ENCODE results near the gene ARHGAP32.
"Not testable (repeated sequence)": the region's sequence is repeated elsewhere in the genome, so short reads cannot be mapped to it uniquely, and the experiment has no call there.

Gene ARHGAP32

GRCh38 chr11:129018126-129018525 is 174.0 kb downstream of the ARHGAP32 start:
- no peak for DNase-seq

- DNase-seq = no peak
Measured at GRCh38 chr11:129013737-129014475, 178.2 kb downstream of the ARHGAP32 start.

DNA sequence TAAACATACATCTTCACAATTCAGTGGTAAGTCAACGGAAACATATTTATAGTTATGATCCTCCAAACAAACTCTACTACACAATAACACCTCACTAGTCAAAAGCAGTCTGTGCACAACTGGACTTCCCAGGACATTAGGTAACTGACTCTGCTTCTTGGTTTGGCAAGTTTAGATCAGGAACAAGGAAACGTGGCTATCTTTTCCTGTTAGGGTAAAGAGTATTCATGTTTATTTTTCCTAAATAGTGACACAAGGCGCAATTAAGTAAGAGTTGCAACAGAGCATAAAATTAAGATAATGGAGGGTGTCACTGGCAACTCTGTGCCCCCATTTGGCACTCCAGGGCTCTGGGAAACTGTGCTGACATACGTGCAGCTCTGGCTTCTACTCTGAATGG is 179.2 kb downstream of the ARHGAP32 start:
- no peak for DNase-seq

- no peak for DNase-seq
Measured at GRCh38 chr11:129006161-129006560, 186.0 kb downstream of the ARHGAP32 start.

DNA sequence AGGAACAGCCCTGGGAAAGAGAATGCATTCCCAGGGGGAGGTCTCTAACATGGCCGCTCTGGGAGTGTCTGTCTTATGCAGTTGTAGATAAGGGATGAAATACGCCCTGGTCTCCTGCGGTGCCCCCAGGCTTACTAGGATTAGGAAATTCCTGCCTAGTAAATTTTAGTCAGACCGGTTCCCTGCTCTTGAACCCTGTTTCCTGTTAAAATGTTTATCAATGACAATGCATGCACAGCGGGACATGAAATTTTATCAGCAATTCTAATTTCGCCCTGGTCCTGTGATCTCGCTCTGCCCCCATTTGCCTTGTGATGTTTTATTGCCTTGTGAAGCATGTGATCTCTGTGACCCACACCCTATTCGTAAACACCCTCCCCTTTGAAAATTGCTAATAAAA is 193.0 kb downstream of the ARHGAP32 start:
- DNase-seq = not testable (repeated sequence)

DNA sequence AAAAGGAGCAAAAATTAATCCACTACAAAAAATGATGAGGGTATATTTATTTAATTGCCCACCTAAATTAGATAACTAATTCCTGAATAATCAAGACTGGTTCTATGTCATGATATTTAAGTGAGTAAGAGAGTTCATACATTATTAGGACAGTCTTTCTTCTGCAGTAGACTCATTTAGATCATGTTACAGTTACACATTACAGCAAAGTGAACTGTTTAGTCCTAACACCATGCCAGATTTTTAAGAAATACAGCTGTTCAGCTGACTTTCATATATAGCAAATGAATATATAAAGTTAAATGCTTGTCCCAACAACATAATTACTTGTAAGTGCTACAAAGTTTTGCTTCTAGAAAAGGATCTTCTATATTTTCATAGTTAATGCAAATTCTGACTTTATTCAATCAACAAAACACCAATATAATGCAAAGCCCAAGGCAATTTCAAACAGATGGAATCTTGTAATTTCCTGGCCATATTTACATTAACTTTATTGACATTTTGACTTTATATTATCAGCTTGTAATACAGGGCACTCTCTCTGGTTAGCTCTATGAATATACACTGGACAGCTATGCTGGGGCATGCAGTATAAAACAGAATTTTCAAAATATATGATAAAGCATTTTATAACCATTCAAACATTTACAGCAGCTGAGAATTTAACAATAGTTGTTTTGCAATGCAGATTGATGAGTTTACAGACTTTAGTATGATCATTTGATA is 203.7 kb downstream of the ARHGAP32 start:
- no peak for DNase-seq

GRCh38 chr11:128985880-128986279 is 206.2 kb downstream of the ARHGAP32 start:
- no peak for DNase-seq

GRCh38 chr11:128983023-128983422 is 209.1 kb downstream of the ARHGAP32 start:
- no peak for DNase-seq

DNA sequence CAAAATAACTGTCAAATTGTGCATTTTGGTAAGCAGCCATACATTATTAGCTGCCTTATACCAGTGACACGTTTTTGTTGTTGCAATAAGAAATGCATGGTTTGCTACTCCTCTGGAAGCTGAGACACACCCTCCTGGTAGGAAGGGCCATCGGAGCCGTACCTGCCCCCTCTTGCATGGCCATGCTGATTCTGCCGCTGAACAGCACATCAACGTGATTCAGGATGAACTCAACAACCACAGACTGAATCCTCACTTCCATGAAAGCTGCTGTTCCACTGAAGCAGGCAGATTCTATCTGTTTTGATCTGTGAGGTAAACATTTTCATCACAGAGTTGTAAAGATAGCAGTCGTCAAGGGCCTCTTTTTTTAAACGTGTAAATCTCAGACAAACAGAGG is 210.9 kb downstream of the ARHGAP32 start:
- DNase-seq = no peak

DNA sequence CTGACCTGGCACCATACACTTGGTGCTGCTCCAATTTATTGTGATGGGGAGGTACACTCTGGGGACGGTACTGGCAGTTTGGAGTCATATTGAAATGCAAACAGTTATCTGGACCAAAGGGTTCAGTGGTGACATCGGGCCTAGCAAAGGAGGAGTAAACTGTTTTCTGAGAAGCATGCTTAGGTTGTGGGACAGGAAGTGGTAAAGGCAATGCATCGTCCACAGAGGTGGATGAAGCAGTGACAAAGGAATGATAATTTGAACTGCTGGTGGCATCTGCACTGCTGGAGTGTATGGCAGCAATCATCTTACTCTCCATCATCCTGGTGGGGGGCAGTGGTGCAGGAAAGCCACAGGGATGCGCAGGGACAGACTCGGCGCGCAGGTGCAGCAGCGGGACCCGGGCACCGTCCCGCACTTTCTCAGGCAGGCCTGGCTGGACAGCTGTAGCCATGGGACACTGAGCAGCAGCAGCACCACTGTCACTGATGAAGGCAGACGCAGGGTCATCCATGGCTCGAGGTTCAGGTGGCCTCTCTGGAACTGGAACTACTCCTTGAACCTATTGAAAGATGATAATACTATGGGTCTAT is 221.4 kb downstream of the ARHGAP32 start:
- DNase-seq = no peak

GRCh38 chr11:128968916-128969315 is 223.2 kb downstream of the ARHGAP32 start:
- DNase-seq = no peak

DNA sequence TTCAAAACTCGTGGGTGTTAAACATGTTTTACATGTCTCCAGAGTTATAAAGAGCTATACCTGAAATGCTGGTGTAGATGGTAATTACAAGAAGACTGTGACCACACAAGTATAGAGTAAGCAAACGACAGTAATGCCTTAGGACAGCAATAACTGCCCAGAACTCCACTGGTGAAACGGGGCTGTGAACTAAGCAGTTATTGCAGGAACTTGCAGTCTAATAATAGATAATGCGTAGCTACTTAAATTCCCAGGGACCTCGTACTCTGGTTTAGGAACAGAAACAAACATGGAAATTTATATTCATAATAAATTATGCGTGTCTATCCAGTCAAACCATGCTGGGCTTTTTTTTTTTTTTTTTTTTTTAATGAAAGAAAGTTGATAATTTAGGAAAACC is 224.5 kb downstream of the ARHGAP32 start:
- DNase-seq = no peak

DNA sequence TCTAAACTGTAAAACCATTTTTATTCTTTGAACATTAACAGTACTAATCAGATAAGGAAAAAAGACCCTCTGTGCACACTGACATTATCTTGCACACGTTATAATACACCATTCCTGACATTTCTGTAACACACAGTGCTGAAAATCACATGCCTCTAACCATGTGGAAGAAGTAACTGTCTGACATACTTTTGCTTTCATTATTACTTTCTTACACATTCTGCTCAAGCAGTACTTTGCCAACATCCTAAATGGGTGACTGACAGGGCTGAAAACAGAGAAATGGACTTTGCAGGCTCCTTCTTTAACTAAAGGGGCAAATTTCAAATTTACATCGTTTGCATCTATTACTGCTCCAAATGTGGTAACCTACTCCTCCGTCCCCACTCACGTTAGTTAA is 226.6 kb downstream of the ARHGAP32 start:
- DNase-seq = no peak

GRCh38 chr11:128964463-128964930 is 227.6 kb downstream of the ARHGAP32 start:
- no peak for DNase-seq

DNA sequence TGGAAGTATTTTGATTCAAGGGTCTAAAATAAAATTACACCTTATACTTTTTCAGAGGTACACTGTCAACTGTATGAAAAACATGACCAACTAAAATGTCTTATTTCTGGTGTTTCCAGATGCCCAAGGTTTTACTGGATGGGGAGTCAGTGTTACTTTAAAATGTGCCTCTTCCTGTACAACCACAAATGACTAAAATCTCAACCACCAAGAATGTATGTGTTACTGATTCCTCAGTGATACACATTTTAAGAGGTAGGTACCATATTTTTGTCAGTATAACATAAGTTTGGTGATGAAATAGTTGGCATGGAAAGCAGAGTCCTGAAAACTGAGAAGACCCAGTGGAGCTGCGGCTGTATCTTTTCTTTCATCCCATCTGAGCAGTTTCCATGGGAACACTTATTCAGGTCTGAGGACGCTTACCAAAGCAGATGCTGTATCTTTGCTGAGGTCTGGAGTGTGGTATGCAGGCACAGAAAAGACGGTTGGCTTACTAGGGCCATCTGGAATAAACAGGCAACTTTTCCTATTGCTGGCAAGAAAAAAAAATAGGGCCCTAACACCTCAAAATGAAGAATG is 228.3 kb downstream of the ARHGAP32 start:
- DNase-seq = no peak

DNA sequence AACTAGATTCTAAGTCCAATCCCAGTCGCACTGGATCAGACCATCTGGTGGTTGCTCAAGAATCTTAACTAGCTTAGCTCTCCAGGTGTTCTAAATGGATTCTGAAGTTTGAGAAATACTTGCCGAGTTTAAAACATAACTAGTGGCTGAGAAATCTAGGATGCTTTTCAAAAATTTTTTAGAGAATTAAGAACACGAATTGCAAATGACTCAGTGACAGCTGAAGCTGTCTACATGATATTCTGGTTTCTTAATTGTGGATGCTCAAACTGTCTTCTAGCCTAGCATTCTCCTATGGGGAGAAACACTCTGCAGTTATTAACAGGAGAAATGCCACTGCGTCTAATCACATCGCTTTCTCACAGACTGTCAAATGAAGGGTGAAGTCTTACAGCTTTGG is 229.2 kb downstream of the ARHGAP32 start:
- DNase-seq = no peak

GRCh38 chr11:128961645-128962044 is 230.5 kb downstream of the ARHGAP32 start:
- no peak for DNase-seq

DNA sequence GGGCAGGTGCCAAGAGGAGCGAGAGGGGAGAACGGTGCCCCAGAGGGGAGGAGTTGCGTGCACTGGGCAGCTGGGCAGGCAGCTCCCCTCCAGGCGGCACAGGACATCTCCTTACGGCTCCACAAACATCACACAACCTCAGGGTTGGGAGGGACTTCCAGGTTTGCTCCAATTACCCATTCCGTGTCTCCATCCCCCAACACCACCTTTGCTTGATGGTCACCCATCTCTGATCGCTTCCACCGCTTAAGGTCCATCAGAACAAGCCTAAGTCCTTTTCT is 235.0 kb downstream of the ARHGAP32 start:
- no peak for DNase-seq

GRCh38 chr11:128956401-128957201 is 235.5 kb downstream of the ARHGAP32 start:
- no peak for DNase-seq

- DNase-seq = no peak
Measured at GRCh38 chr11:128955636-128956035, 236.5 kb downstream of the ARHGAP32 start.

GRCh38 chr11:128953151-128953550 is 239.0 kb downstream of the ARHGAP32 start:
- DNase-seq = no peak

GRCh38 chr11:128949791-128950454 is 242.2 kb downstream of the ARHGAP32 start:
- DNase-seq = no peak
